Measurements from ENCODE around the gene CEP170B.
"Not testable (repeated sequence)": the region's sequence is repeated elsewhere in the genome, so short reads cannot be mapped to it uniquely, and the experiment has no call there.

Gene CEP170B

DNA sequence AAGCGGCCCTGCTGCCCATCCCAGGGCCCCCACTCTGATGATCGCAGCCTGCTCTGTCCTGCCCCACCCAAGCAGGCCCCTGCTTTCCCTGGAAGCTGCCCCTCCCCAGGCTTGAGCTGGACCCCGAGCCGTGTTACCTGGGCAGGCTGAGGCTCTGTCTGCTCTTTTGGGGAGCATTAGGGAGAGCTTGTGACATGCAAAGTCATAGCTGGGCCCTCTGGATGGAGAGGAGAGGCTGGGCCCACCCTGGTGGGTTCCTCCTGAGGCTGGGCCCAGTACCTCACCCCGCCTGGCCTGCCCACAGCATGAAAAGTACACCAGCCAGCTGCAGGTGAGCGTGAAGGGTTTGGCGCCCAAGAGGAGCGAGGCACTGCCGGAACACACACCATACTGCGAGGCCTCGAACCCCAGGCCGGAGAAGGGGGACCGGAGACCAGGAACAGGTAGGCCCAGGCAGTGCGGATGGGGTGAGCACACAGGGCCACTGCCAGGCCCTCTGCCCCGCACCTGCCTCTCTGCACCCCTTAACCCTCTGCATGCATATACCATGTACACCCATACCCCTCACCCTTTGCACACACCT is 15.0 kb downstream of the CEP170B start:
- no peak for DNase-seq

- DNase-seq, result no peak
Measured at GRCh38 chr14:104880584-104881210, 15.6 kb downstream of the CEP170B start.

GRCh38 chr14:104881369-104881979 is 16.4 kb downstream of the CEP170B start:
- DNase-seq, result no peak

DNA sequence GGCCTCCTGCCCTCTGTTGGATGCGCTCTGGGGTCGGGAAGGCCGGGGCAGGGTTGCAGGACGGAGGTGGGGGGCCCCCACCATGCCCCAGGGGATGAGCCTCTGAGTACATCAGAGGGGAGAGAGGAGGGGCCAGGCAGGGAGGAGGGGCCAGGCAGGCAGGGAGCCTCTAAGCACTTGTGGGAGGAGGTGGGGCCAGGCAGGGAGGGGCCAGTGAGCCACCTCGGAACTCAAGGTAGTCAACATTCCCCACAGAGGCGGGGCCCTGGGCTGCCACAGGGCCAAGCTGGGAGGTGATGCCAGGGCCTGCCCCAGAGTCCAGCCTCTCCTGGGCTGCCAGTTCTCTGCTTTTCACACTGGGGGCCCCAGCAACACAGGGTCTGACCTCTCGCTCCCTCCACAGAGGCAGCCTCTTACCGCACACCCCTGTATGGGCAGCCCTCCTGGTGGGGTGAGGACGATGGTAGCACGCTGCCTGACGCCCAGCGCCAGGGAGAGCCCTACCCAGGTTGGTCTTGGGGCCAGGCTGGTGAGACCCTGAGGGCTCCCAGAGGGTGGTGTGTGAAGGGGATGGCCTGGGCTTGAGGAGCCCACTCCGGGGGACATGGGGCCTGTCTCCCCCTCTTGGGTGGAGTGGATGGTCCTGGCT is 17.4 kb downstream of the CEP170B start:
- DNase-seq, result peak; percentile 17

DNA sequence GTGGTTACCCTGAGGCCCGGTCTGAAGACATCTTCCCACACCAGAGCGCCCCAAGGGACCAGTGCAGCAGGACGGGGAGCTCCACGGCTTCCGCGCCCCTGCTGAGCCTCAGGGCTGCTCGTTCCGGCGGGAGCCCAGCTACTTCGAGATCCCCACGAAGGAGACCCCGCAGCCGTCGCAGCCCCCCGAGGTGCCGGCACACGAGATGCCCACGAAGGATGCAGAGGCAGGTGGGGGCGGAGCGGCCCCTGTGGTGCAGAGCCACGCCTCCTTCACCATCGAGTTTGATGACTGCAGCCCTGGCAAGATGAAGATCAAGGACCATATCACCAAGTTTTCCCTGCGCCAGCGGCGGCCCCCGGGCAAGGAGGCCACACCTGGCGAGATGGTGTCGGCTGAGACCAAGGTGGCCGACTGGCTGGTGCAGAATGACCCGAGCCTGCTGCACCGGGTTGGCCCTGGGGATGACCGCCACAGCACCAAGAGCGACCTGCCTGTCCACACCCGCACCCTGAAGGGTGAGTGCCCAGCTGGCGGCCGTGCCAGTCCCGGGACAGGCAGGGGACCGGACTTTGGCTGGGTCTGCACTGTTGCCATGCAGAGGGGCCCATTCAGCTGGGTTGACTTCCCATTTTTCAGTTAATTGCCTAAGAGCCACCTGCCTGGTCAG is 18.1 kb downstream of the CEP170B start:
- no peak for DNase-seq

DNA sequence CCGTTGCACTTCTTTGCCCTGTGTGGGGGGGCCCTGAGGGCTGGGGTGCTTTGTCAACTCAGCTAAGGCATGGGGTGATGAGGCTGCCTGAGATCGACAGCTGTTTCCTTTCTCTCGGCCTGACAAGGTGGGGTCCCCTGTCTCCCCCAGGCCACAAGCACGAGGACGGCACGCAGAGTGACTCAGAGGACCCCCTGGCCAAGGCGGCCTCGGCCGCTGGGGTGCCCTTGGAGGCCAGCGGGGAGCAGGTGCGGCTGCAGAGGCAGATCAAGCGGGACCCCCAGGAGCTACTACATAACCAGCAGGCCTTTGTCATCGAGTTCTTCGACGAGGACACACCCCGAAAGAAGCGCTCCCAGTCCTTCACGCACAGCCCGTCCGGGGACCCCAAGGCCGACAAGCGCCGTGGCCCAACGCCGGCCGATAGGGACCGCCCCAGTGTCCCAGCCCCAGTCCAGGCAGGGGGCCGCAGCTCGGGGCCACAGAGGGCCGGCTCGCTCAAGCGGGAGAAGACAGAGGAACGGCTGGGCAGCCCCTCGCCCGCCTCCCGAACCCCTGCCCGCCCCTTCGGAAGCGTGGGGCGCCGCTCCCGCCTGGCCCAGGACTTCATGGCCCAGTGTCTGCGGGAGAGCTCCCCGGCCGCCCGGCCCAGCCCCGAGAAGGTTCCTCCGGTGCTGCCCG is 18.8 kb downstream of the CEP170B start:
- DNase-seq, result no peak

- DNase-seq, result not testable (repeated sequence)
Measured at GRCh38 chr14:104884381-104884780, 19.3 kb downstream of the CEP170B start.

DNA sequence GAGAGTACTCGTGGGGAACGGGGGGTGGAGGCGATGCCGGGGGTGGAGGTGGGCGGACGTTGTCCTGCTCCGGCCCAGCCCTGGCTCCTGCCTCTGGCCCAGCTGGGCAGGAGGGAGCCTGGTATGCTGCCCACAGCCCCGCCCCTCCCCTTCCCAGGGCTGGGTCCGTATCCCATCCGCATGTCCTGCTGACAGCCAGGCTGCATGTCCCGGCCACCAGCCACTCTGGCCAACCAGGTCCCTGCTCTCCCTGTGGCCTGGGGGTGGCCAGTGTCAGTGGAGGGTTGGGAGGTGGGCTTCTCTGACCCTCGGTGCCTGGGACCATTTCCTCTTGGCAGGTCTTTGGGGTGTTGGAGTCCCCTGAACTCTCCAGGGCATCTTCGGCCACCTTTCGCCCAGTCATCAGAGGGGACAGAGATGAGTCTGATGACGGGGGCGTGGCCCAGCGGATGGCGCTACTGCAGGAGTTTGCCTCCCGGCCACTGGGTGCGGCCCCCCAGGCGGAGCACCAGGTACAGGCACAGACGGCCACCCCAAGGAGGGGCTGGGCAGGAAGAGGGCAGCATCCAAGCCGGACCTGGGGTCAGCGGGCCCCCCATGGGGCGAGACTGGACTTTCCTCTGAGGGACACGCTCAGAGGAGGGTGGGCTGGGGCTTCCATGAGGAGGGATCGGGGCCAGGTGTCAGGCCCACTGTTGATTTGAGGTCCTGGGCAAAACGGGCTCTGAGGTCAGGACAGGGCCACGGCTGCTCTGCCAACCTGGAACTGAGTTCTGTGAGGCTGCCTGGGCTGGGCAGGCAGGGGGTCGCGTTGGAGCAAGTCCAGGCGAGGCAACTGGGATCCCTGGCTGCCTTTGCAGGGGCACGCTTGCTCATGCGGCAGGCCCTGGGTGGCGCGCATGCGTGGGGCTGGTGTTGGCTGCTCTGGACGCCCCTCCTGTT is 20.2 kb downstream of the CEP170B start:
- DNase-seq, result no peak

GRCh38 chr14:104885973-104886689 is 21.1 kb downstream of the CEP170B start:
- DNase-seq, result no peak

DNA sequence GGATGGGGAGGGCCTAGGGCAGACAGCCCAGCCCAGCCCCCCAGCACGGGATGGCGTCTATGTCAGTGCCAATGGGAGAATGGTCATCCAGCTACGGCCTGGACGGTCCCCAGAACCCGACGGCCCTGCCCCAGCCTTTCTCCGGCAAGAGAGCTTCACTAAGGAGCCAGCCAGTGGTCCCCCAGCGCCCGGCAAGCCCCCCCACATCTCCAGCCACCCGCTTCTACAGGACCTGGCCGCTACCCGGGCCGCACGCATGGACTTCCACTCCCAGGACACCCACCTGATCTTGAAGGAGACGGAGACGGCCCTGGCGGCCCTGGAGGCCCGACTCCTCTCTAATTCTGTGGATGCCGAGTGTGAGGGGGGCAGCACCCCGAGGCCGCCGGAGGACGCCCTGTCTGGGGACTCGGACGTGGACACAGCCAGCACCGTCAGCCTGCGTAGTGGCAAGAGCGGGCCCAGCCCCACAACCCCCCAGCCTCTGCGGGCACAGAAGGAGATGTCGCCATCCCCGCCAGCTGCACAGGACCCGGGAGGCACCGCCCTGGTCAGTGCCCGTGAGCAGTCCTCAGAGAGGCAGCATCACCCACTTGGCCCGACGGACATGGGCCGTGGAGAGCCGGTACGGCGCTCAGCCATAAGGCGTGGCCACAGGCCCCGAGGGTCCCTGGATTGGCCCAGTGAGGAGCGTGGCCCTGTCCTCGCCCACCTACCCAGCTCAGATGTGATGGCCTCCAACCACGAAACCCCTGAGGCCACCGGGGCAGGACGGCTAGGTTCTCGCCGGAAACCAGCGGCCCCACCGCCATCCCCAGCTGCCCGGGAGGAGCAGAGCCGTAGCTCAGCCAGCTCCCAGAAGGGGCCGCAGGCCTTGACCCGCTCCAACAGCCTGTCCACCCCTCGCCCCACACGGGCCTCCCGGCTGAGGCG is 21.9 kb downstream of the CEP170B start:
- no peak for DNase-seq

DNA sequence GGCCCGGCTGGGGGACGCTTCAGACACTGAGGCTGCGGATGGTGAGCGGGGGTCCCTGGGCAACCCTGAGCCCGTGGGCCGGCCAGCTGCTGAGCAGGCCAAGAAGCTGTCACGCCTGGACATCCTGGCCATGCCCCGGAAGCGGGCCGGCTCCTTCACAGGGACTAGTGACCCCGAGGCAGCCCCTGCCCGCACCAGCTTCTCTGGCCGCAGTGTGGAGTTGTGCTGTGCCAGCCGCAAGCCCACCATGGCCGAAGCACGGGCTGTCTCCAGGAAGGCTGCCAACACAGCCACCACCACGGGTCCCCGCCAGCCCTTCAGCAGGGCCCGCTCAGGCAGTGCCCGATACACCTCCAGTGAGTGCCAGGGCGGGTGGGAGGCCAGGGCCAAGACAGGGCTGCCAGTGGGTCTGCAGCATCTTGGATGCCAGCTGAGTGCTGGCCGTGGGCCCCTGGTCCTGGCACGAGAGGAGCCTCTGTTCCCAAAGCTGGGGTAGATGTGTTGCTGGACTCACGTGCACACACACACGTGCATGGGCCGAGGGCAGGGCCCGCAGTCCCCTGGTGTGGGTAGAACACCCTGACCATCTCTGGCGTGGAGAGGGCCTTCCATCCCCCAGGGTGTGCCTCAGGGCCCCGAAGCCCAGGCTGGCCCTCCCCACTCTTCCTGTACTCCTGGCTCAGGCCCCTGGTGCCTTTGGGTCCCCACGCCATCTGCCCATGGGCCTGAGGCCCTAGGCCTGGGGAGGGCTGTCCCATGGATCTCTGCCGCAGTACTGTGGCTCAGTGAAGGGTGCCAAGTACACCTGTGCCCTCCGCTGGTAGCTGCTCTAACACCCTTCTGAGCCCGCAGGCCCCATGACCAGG is 22.8 kb downstream of the CEP170B start:
- DNase-seq, result no peak

DNA sequence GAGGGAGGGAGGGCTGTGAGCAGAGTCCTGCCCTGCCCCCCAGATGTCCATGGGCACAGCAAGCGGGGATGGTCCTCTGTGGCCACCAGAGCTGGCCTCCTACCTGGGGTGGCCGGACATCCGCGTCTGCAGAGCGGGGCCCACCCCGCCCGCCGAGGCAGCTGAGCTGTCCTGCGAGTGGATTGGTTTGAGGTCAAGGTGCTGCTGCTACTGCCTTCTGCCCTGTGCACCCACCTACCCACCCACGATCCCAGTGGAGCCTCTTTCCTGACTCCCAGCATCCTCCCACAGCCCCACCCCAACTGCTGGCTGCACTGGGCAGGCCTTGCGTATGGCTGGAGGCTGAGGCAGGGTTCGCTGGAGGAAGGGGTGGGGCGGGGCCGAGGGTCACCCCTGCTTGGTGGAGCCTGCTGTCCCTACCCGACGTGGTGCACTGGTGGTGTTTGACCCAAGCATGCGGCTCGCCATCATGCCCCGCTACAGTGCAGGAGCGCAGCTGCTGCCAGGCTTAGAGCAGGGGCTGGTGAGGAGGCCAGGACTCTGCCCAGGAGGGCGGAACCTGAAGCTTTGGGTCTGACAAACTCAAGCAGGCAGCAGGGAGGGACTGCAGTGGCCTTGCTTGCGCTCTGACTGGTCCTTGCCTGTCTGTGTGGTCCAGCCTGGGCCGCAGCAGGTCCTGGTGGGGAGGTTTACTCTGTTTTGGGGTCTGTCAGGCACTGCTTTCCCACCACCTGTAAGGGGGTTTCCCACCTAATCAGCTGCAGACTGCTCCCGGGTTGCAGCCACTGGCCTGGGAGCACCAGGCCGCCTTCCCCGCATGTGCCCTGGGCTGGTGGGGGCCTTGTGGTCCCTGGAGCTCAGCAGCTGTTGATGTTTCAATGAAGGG is 23.7 kb downstream of the CEP170B start:
- no peak for DNase-seq

DNA sequence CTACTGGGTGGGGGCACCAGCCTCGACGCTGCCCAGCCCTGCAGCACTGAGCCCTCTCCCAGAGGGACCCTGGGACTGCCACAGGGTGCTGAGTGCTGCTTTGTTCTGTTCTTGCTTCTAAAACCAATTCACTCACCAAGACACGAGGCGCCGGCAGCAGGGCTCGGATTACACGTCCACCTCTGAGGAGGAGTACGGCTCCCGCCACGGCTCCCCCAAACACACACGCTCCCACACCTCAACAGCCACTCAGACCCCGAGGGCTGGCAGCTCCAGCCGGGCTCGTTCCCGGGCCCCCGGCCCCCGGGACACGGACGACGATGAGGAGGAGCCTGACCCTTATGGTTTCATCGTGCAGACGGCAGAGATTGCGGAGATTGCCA is 24.3 kb downstream of the CEP170B start:
- DNase-seq, result no peak

- not testable (repeated sequence) for DNase-seq
Measured at GRCh38 chr14:104890292-104890691, 25.2 kb downstream of the CEP170B start.

- no peak for DNase-seq
Measured at GRCh38 chr14:104891121-104891551, 26.1 kb downstream of the CEP170B start.

- no peak for DNase-seq
Measured at GRCh38 chr14:104891664-104892530, 26.8 kb downstream of the CEP170B start.

Data from NCI-H526 treated with DMSO at 0.1 percent for 48 hours (cell line).